ENCODE results near the gene MROH2B. TPM values are rescaled to one million over a fixed set of nuclear protein-coding genes. Genes with fewer than 3 reads are reported as not detected.

The MROH2B gene
- total RNA-seq, 3 donors from 2014 or later = not detected

GRCh38 chr5:40984884-40985283 is 86.3 kb downstream of the MROH2B start:
- no peak for TF ChIP-seq CTCF (IDR thresholded peaks at IDR 0.05)
- no peak overlapping the region for H3K4me3 ChIP-seq
- H3K36me3 ChIP-seq (ENCODE audit: low read depth) = no peaks in the 10 kb centered on the region
- no peak for ATAC-seq
- intact Hi-C loops (cut with DNase I, micrococcal nuclease) = no loop called here
- no peaks in the 10 kb centered on the region for H3K4me1 ChIP-seq (ENCODE audit: low read depth)
- no peaks in the 10 kb centered on the region for H3K9me3 ChIP-seq
- DNase-seq = no peak

- ATAC-seq = no peak
- Histone ChIP-seq H3K9me3 (no peaks in the 10 kb centered on the region), H3K4me3 (no peak overlapping the region), H3K4me1 (ENCODE audit: low read depth) (no peaks in the 10 kb centered on the region), H3K36me3 (ENCODE audit: low read depth) (no peaks in the 10 kb centered on the region)
- no peak for TF ChIP-seq CTCF (IDR thresholded peaks at IDR 0.05)
- intact Hi-C loops (cut with DNase I, micrococcal nuclease) = no loop called here
- DNase-seq = no peak
Observed at GRCh38 chr5:40983781-40984180, 87.4 kb downstream of the MROH2B start.

GRCh38 chr5:40981420-40981819 is 89.7 kb downstream of the MROH2B start:
- ATAC-seq = no peak
- intact Hi-C loops (cut with DNase I, micrococcal nuclease) = no loop called here
- no peaks in the 10 kb centered on the region for H3K4me1 ChIP-seq (ENCODE audit: low read depth)
- H3K9me3 ChIP-seq = no peaks in the 10 kb centered on the region
- no peak for TF ChIP-seq CTCF (IDR thresholded peaks at IDR 0.05)
- H3K4me3 ChIP-seq = no peak overlapping the region
- H3K36me3 ChIP-seq (ENCODE audit: low read depth) = no peaks in the 10 kb centered on the region
- no peak for DNase-seq

- Histone ChIP-seq H3K9me3 (no peaks in the 10 kb centered on the region), H3K4me3 (no peak overlapping the region), H3K4me1 (ENCODE audit: low read depth) (no peaks in the 10 kb centered on the region), H3K36me3 (ENCODE audit: low read depth) (no peaks in the 10 kb centered on the region)
- ATAC-seq = no peak
- DNase-seq = no peak
- intact Hi-C loops (cut with DNase I, micrococcal nuclease) = no loop called here
- TF ChIP-seq CTCF (IDR thresholded peaks at IDR 0.05) = no peak
Observed at GRCh38 chr5:40976836-40977235, 94.3 kb downstream of the MROH2B start.

- Histone ChIP-seq H3K4me1 (ENCODE audit: low read depth) (no peaks in the 10 kb centered on the region), H3K4me3 (no peak overlapping the region), H3K9me3 (no peaks in the 10 kb centered on the region), H3K36me3 (ENCODE audit: low read depth) (no peaks in the 10 kb centered on the region)
- TF ChIP-seq CTCF (IDR thresholded peaks at IDR 0.05) = no peak
- DNase-seq (no peak), ATAC-seq (no peak)
- intact Hi-C loops (cut with DNase I, micrococcal nuclease) = no loop called here
Observed at GRCh38 chr5:40976041-40976440, 95.1 kb downstream of the MROH2B start.

- Histone ChIP-seq H3K9me3 (no peaks in the 10 kb centered on the region), H3K4me1 (ENCODE audit: low read depth) (no peaks in the 10 kb centered on the region), H3K36me3 (ENCODE audit: low read depth) (no peaks in the 10 kb centered on the region), H3K4me3 (no peak overlapping the region)
- no peak for TF ChIP-seq CTCF (IDR thresholded peaks at IDR 0.05)
- no peak for ATAC-seq
- intact Hi-C loops (cut with DNase I, micrococcal nuclease) = no loop called here
- no peak for DNase-seq
Observed at GRCh38 chr5:40973364-40974004, 97.7 kb downstream of the MROH2B start.
